B cell (primary cell): ENCODE data around the gene EVPL. TPM values are rescaled to one million over a fixed set of nuclear protein-coding genes. Genes with fewer than 3 reads are reported as not detected.

Source experiments
- ATAC-seq: fragments of 200-7000 bp; cut with Tn5 transposase; one replicate; pipeline ENCODE4 v1.10.0; 2021; ENCODE audit warnings: low read depth, mild to moderate bottlenecking, moderate number of reproducible peaks, moderate library complexity
- CTCF ChIA-PET: fragments of 350-600 bp; sonication (Branson Sonifier 250); formaldehyde crosslinking; loops from one replicate; lab custom pipeline; 2021; ENCODE audit warnings: antibody characterized with exemption, inconsistent platforms; lab: Charles Lee
- POLR2A ChIA-PET: fragments of 350-600 bp; sonication (Branson Sonifier 250); formaldehyde crosslinking; loops from one replicate; lab custom pipeline; 2021; ENCODE audit warnings: antibody characterized with exemption; lab: Charles Lee
- DNase-seq: peaks from one replicate; pipeline ENCODE4 v3.0.0; 2013
- H2AFZ ChIP-seq: 2 replicates; pipeline ENCODE4 v1.6.1; 2012; ENCODE audit warnings: mild to moderate bottlenecking, low read depth, low read length; ENCODE audit not compliant: insufficient read depth, poor library complexity, severe bottlenecking
- H3K27ac ChIP-seq, 2 donors: 1 replicate in 1 of 2; 2 replicates in 1 of 2; pipeline ENCODE4 v1.5.1; 2012 to 2013; ENCODE audit warnings: low read length in 2 of 2, mild to moderate bottlenecking in 2 of 2, moderate library complexity in 1 of 2
- H3K27me3 ChIP-seq, 4 experiments: fragments of 200-600 bp in 1 of 4; sonication (generic) in 1 of 4; replicated peaks in 1 of 4; 1 replicate in 2 of 4; 2 replicates in 2 of 4; pipeline versions ENCODE4 v1.6.1 to v1.7.0; 2013 to 2016; ENCODE audit warnings: low read length in 3 of 4, mild to moderate bottlenecking in 2 of 4, mixed read lengths in 1 of 4, moderate library complexity in 1 of 4; ENCODE audit not compliant: insufficient read depth in 4 of 4, control insufficient read depth in 3 of 4; ENCODE audit errors: control extremely low read depth in 1 of 4
- H3K36me3 ChIP-seq, 2 experiments: replicated peaks in 1 of 2; 1 replicate in 1 of 2; 2 replicates in 1 of 2; pipeline versions ENCODE4 v1.6.1 to v1.7.1; 2013; ENCODE audit warnings: low read length in 1 of 2; ENCODE audit not compliant: insufficient read depth in 2 of 2, control insufficient read depth in 1 of 2; ENCODE audit errors: control extremely low read depth in 1 of 2, extremely low read depth in 1 of 2
- H3K4me1 ChIP-seq, 2 donors: fragments of 200-600 bp in 1 of 2; sonication (generic) in 1 of 2; 1 replicate in 1 of 2; 2 replicates in 1 of 2; pipeline versions ENCODE4 v1.5.1 to v1.6.1; 2013 to 2017; ENCODE audit warnings: low read length in 2 of 2; ENCODE audit not compliant: control insufficient read depth in 2 of 2, insufficient read depth in 2 of 2
- H3K4me2 ChIP-seq: replicated peaks from 2 replicates; pipeline ENCODE3; 2012; ENCODE audit warnings: mild to moderate bottlenecking, low read depth, low read length; ENCODE audit not compliant: poor library complexity, severe bottlenecking
- H3K4me3 ChIP-seq, 5 experiments: fragments of 200-600 bp in 1 of 5; sonication (generic) in 1 of 5; 1 replicate in 3 of 5; 2 replicates in 2 of 5; pipeline versions ENCODE4 v1.5.1 to v1.7.0; 2011 to 2016; ENCODE audit warnings: low read length in 4 of 5, mild to moderate bottlenecking in 4 of 5, low read depth in 2 of 5, control low read depth in 1 of 5, moderate library complexity in 1 of 5; ENCODE audit not compliant: insufficient read depth in 1 of 5; ENCODE audit errors: control extremely low read depth in 1 of 5, extremely low read depth in 1 of 5
- H3K79me2 ChIP-seq: fragments of 200-600 bp; sonication (generic); one replicate; pipeline ENCODE4 v1.6.0; 2016; ENCODE audit warnings: low read length; ENCODE audit not compliant: control insufficient read depth, insufficient read depth
- H3K9ac ChIP-seq: fragments of 200-600 bp; sonication (generic); 2 replicates; pipeline ENCODE4 v1.6.1; 2017; ENCODE audit warnings: mild to moderate bottlenecking, low read length, moderate library complexity
- H3K9me3 ChIP-seq, 3 donors: one replicate each; pipeline versions ENCODE4 v1.6.1 to v1.7.1; 2013; ENCODE audit warnings: low read length in 2 of 3; ENCODE audit not compliant: control insufficient read depth in 2 of 3, insufficient read depth in 1 of 3; ENCODE audit errors: control extremely low read depth in 1 of 3
- H4K20me1 ChIP-seq: 2 replicates; pipeline ENCODE4 v1.6.0; 2012; ENCODE audit warnings: mild to moderate bottlenecking, low read length; ENCODE audit not compliant: insufficient read depth, control insufficient read depth, poor library complexity, severe bottlenecking
- H3K27ac Mint-ChIP-seq: one replicate; pipeline ENCODE4 v1.8.0; 2021; ENCODE audit warnings: mixed read lengths
- H3K27me3 Mint-ChIP-seq: one replicate; pipeline ENCODE4 v1.8.0; 2021; ENCODE audit warnings: mixed read lengths
- H3K4me1 Mint-ChIP-seq: one replicate; pipeline ENCODE4 v1.8.0; 2021; ENCODE audit warnings: mixed read lengths
- H3K4me3 Mint-ChIP-seq: one replicate; pipeline ENCODE4 v1.8.0; 2021; ENCODE audit warnings: mixed read lengths
- H3K9me3 Mint-ChIP-seq: one replicate; pipeline ENCODE4 v1.8.0; 2022; ENCODE audit warnings: mixed read lengths; ENCODE audit not compliant: insufficient read depth
- CTCF ChIP-seq: fragments of 200-600 bp; IDR thresholded peaks from one replicate; pipeline ENCODE4 v1.8.0; 2022; ENCODE audit warnings: antibody characterized with exemption, mild to moderate bottlenecking
- EZH2 ChIP-seq: IDR thresholded peaks from 2 replicates; pipeline ENCODE4 v1.6.1; 2012; ENCODE audit warnings: borderline replicate concordance, low read depth, mild to moderate bottlenecking, moderate library complexity, low read length; ENCODE audit not compliant: insufficient read depth, poor library complexity, severe bottlenecking
- WGBS: methylation state at CpG from one replicate; pipeline ENCODE4 v1.1.5; 2013; ENCODE audit warnings: missing lambda C conversion rate; ENCODE audit not compliant: insufficient coverage; 5-methylcytosine and 5-hydroxymethylcytosine counted together
- intact Hi-C: fragments of 100-400 bp; cut with micrococcal nuclease; formaldehyde crosslinking; loops from one replicate; pipeline ENCODE4 v1.10.0; 2022
- polyA plus RNA-seq: library from polyadenylated mRNA; depleted of rRNA; stranded (reverse); fragments of >200 nt; gene quantifications from 2 replicates; pipeline ENCODE4 v1.2.3, GENCODE V29; 2012
- total RNA-seq, 2 donors: library from RNA; stranded (reverse); fragments of 120-200 nt in 1 of 2; gene quantifications; 1 replicate in 1 of 2; 2 replicates in 1 of 2; pipeline versions ENCODE4 v1.2.3 to v1.2.4, GENCODE V29; 2013 to 2022

The EVPL gene
- total and polyA plus RNA-seq, 2 donors (not counting 1 experiment from before 2014, with no cell fraction given), result not detected

GRCh38 chr17:76053246-76054111 lies 26.4 kb upstream of the EVPL start:
- Histone ChIP-seq H3K4me3 (no peak overlapping the region), H3K9ac (no peak overlapping the region), H4K20me1 (peaks cover 14% of the 10 kb centered on the region), H3K4me1 (no peaks in the 10 kb centered on the region), H3K27me3 (no peaks in the 10 kb centered on the region), H2AFZ (no peak overlapping the region), H3K79me2 (peaks cover 7% of the 10 kb centered on the region), H3K4me2 (no peak overlapping the region), H3K36me3 (peaks cover 18 to 80% of the 10 kb centered on the region in 2 experiments), H3K27ac (no peak overlapping the region), H3K9me3 (no peaks in the 10 kb centered on the region)
- TF ChIP-seq EZH2 (no peak), CTCF (no peak)
- WGBS, result 97% methylated on average over 14 of the region's 17 CpGs
- ChIA-PET POLR2A (no interaction called here), CTCF (interaction anchor here (1.4 kb wide), 1 partner anchor 68 kb away, joined by 3 read pairs; no protein-coding TSS in a partner anchor)
- Mint-ChIP-seq H3K4me1 (no peaks in the 10 kb centered on the region), H3K27ac (no peak overlapping the region), H3K4me3 (no peak overlapping the region), H3K27me3 (no peaks in the 10 kb centered on the region), H3K9me3 (no peaks in the 10 kb centered on the region)
- DNase-seq, result no peak
- intact Hi-C loops, result no loop called here
- no peak for ATAC-seq

DNA sequence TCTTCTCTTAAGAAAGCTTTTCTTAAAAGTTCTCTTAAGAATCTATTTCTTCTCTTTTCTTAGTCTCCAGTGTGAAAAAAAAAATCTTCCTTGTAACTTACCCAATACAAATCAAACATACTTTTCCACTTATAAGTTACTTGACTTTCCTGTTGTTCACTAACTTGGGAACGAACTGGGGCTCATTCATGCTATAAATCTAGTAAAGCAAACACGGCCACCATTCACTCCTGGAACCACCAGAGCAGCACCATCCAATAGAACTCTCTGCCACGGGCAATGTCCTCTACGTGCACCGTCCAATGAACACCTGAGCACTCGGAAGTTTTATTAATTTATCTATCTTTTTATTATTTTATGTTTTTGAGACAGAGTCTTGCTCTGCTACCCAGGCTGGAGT lies 24.5 kb upstream of the EVPL start:
- CTCF ChIA-PET, result no interaction called here
- no peak overlapping the region for H3K27ac Mint-ChIP-seq
- DNase-seq, result no peak

More for the DNA sequence above, 24.5 kb upstream of the EVPL start:
- Histone ChIP-seq H3K4me3 (no peak overlapping the region), H2AFZ (no peak overlapping the region), H4K20me1 (peaks cover 14% of the 10 kb centered on the region), H3K36me3 (peaks cover 20 to 77% of the 10 kb centered on the region in 2 experiments), H3K4me2 (no peak overlapping the region), H3K27ac (no peak overlapping the region), H3K79me2 (peaks cover 7% of the 10 kb centered on the region), H3K27me3 (no peaks in the 10 kb centered on the region), H3K9ac (no peak overlapping the region), H3K4me1 (no peaks in the 10 kb centered on the region), H3K9me3 (no peaks in the 10 kb centered on the region)
- 81% methylated on average over 2 of the region's 6 CpGs for WGBS
- Mint-ChIP-seq H3K27me3 (no peaks in the 10 kb centered on the region), H3K4me1 (peaks cover 6% of the 10 kb centered on the region), H3K4me3 (no peak overlapping the region), H3K9me3 (no peaks in the 10 kb centered on the region)
- POLR2A ChIA-PET, result no interaction called here
- TF ChIP-seq EZH2 (no peak), CTCF (no peak)
- no peak for ATAC-seq
- intact Hi-C loops, result no loop called here
